HepG2 (cell line): ENCODE measurements around the gene DCTN1. TPM values are rescaled to one million over a fixed set of nuclear protein-coding genes. Genes with fewer than 3 reads are reported as not detected.
A peak's percentile ranks its signal among the peaks of the same experiment; 100 is the strongest.

Experiments used
- AGO2 ChIP-seq: fragments of 200-400 bp; formaldehyde crosslinking; optimal IDR thresholded peaks from 2 replicates; pipeline ENCODE3; 2017; ENCODE audit warnings: mild to moderate bottlenecking, low read depth, low read length, moderate library complexity
- CCAR2 ChIP-seq: fragments of 200-400 bp; formaldehyde crosslinking; optimal IDR thresholded peaks from 2 replicates; pipeline ENCODE3; 2018; ENCODE audit warnings: low read depth, mild to moderate bottlenecking, low read length, moderate library complexity
- ETS1 ChIP-seq: sonication (generic); formaldehyde crosslinking; IDR thresholded peaks from 2 replicates; pipeline ENCODE4 v1.4.0; 2020; ENCODE audit warnings: missing genetic modification reagents
- FOSL2 ChIP-seq: sonication (generic); formaldehyde crosslinking; IDR thresholded peaks from 2 replicates; pipeline ENCODE4 v1.4.0; 2020; ENCODE audit warnings: missing genetic modification reagents
- HIC2 ChIP-seq: sonication (generic); formaldehyde crosslinking; IDR thresholded peaks from 2 replicates; pipeline ENCODE4 v1.9.0; 2022; ENCODE audit warnings: low read depth, missing genetic modification reagents
- LRRFIP1 ChIP-seq: sonication (generic); formaldehyde crosslinking; conservative IDR thresholded peaks from 2 replicates; pipeline ENCODE4 v1.4.0; 2020; ENCODE audit warnings: missing genetic modification reagents
- MNT ChIP-seq: fragments of 450-650 bp; IDR thresholded peaks from 2 replicates; pipeline ENCODE4 v1.6.1; 2016
- PHF20 ChIP-seq: sonication (generic); formaldehyde crosslinking; IDR thresholded peaks from 2 replicates; pipeline ENCODE4 v1.5.0; 2020; ENCODE audit warnings: mild to moderate bottlenecking, missing genetic modification reagents
- POLR2A ChIP-seq, 2 experiments: IDR thresholded peaks; 2 replicates each; pipeline ENCODE4 v1.6.1; 2011; ENCODE audit warnings: low read depth in 2 of 2, low read length in 2 of 2, mild to moderate bottlenecking in 1 of 2, moderate library complexity in 1 of 2; ENCODE audit not compliant: insufficient read depth in 1 of 2
- RCOR2 ChIP-seq: IDR thresholded peaks from 2 replicates; pipeline ENCODE4 v1.6.1; 2016; ENCODE audit warnings: missing biosample characterization, missing genetic modification reagents
- TFAP4 ChIP-seq: sonication (generic); IDR thresholded peaks from 2 replicates; pipeline ENCODE4 v1.6.1; 2016; ENCODE audit warnings: low read depth, borderline replicate concordance
- ZBTB38 ChIP-seq: sonication (generic); formaldehyde crosslinking; IDR thresholded peaks from 2 replicates; pipeline ENCODE4 v1.5.1; 2020; ENCODE audit warnings: mild to moderate bottlenecking, missing genetic modification reagents
- ZNF234 ChIP-seq: sonication (generic); formaldehyde crosslinking; conservative IDR thresholded peaks from 2 replicates; pipeline ENCODE4 v1.5.1; 2020; ENCODE audit warnings: mild to moderate bottlenecking, missing genetic modification reagents
- ZNF367 ChIP-seq: sonication (generic); formaldehyde crosslinking; IDR thresholded peaks from 2 replicates; pipeline ENCODE4 v1.4.0; 2020; ENCODE audit warnings: missing genetic modification reagents, borderline replicate concordance
- ZNF382 ChIP-seq: sonication (generic); formaldehyde crosslinking; IDR thresholded peaks from 2 replicates; pipeline ENCODE4 v1.5.0; 2020; ENCODE audit warnings: missing genetic modification reagents, mild to moderate bottlenecking, borderline replicate concordance
- ZNF414 ChIP-seq: sonication (generic); formaldehyde crosslinking; IDR thresholded peaks from 2 replicates; pipeline ENCODE4 v1.5.0; 2020; ENCODE audit warnings: missing genetic modification reagents
- ZNF513 ChIP-seq: sonication (generic); formaldehyde crosslinking; conservative IDR thresholded peaks from 2 replicates; pipeline ENCODE4 v1.5.0; 2020; ENCODE audit warnings: missing genetic modification reagents
- ZNF543 ChIP-seq: sonication (generic); formaldehyde crosslinking; IDR thresholded peaks from 2 replicates; pipeline ENCODE4 v1.4.0; 2020; ENCODE audit warnings: mild to moderate bottlenecking, missing genetic modification reagents
- ZNF598 ChIP-seq: sonication (generic); formaldehyde crosslinking; IDR thresholded peaks from 2 replicates; pipeline ENCODE4 v1.5.1; 2020; ENCODE audit warnings: mild to moderate bottlenecking, missing genetic modification reagents, borderline replicate concordance
- polyA plus RNA-seq, 8 experiments: library from polyadenylated mRNA; depleted of rRNA in 3 of 8; stranded (reverse) in 7 of 8; unstranded in 1 of 8; fragments of >200 nt; fragmentation: Illumina TruSeq in 4 of 8; extraction: Trizol in 4 of 8; gene quantifications; 2 replicates each; pipeline versions ENCODE4 v1.2.1 to v1.2.3, GENCODE V29; 2011 to 2016; ENCODE audit warnings: low read depth in 4 of 8, missing spikeins in 1 of 8, mixed read lengths in 1 of 8; ENCODE audit not compliant: insufficient read depth in 1 of 8
- total RNA-seq, 5 experiments: library from RNA; depleted of rRNA; stranded (reverse); fragments of >200 nt; fragmentation: Illumina TruSeq; extraction: Trizol; gene quantifications; 2 replicates each; pipeline ENCODE4 v1.2.3, GENCODE V29; 2016; ENCODE audit warnings: low read depth in 1 of 5

The DCTN1 gene
- total and polyA plus RNA-seq, 2 of the 13 experiments (the other 11 are each of a cell fraction or from before 2014, with no cell fraction given): 73.2 to 122 TPM

GRCh38 chr2:74426181-74426758, 46.2 kb upstream of the DCTN1 start (continued):
- TF ChIP-seq PHF20 (CRISPR knock-in tag): no peak
- no peak for TF ChIP-seq ETS1 (CRISPR knock-in tag)
- TF ChIP-seq AGO2: peak; percentile 92
- 0 out of 2 replicates have a peak, but pooled peaks have one; percentile 54 for TF ChIP-seq ZBTB38 (CRISPR knock-in tag)
- TF ChIP-seq MNT: no peak
- no peak for TF ChIP-seq ZNF367 (CRISPR knock-in tag)
- no peak for TF ChIP-seq RCOR2 (CRISPR knock-in tag)
- TF ChIP-seq POLR2A (IDR thresholded peaks at IDR 0.05; ENCODE audit: insufficient read depth in 1 of 2, low read depth in 2 of 2, low read length in 2 of 2): 0 out of 4 replicates have a peak, but pooled peaks of 1 of the 2 experiments have one; percentile 19
- TF ChIP-seq ZNF543 (CRISPR knock-in tag): no peak
- TF ChIP-seq HIC2 (CRISPR knock-in tag): no peak
- no peak for TF ChIP-seq LRRFIP1
- TF ChIP-seq TFAP4: peak; percentile 11; the same call in 1 of the 2 replicates
- no peak for TF ChIP-seq CCAR2
- no peak for TF ChIP-seq ZNF513 (CRISPR knock-in tag)
- no peak for TF ChIP-seq ZNF382 (CRISPR knock-in tag)
- no peak for TF ChIP-seq ZNF234 (CRISPR knock-in tag)
- TF ChIP-seq FOSL2: no peak
- TF ChIP-seq ZNF598 (CRISPR knock-in tag): no peak
- no peak for TF ChIP-seq ZNF414 (CRISPR knock-in tag)
